Suprapubic skin (tissue), 4 donors: ENCODE data around the gene DEXI.

Experiments used
- EP300 ChIP-seq: sonication (generic); formaldehyde crosslinking; IDR thresholded peaks from one replicate; pipeline ENCODE4 v1.6.1; 2017; ENCODE audit warnings: antibody characterized with exemption
- POLR2A ChIP-seq, 2 donors: fragments of 450-650 bp; IDR thresholded peaks; one replicate each; pipeline ENCODE4 v1.6.1; 2017; ENCODE audit warnings: antibody characterized with exemption in 2 of 2, mild to moderate bottlenecking in 2 of 2, moderate library complexity in 2 of 2
- POLR2AphosphoS5 ChIP-seq, 3 donors: sonication (generic); formaldehyde crosslinking; IDR thresholded peaks; one replicate each; pipeline ENCODE4 v1.6.1; 2017; ENCODE audit warnings: antibody characterized with exemption in 3 of 3
- TF ChIP-seq, protein P1 (sequence below), 2 donors: fragments of 200-600 bp in 1 of 2; fragments of 450-650 bp in 1 of 2; sonication (generic) in 1 of 2; IDR thresholded peaks; one replicate each; pipeline ENCODE4 v1.5.1; 2016 to 2019; ENCODE audit warnings: antibody characterized with exemption in 2 of 2, mild to moderate bottlenecking in 1 of 2, moderate library complexity in 1 of 2

DNA sequence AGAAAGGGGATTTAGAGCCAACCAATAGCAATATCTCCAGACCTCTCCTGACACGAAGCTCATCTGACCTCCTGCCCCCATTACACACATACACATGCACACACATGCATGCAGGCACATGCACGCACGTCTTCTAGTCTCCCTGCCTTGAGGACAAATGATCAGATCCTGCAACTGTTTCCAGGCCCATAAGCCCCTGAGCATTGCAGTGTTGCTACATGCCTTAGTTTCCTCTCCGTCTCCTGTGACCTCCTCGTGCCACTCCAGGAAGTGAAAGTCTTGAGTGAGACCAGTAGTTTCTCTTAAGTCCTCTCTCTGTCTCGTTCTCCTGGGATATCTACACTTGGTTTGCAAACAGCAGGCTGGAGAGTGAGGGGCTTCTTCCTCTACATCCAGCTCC lies 57.0 kb downstream of the DEXI start:
- TF ChIP-seq, protein P1, sequence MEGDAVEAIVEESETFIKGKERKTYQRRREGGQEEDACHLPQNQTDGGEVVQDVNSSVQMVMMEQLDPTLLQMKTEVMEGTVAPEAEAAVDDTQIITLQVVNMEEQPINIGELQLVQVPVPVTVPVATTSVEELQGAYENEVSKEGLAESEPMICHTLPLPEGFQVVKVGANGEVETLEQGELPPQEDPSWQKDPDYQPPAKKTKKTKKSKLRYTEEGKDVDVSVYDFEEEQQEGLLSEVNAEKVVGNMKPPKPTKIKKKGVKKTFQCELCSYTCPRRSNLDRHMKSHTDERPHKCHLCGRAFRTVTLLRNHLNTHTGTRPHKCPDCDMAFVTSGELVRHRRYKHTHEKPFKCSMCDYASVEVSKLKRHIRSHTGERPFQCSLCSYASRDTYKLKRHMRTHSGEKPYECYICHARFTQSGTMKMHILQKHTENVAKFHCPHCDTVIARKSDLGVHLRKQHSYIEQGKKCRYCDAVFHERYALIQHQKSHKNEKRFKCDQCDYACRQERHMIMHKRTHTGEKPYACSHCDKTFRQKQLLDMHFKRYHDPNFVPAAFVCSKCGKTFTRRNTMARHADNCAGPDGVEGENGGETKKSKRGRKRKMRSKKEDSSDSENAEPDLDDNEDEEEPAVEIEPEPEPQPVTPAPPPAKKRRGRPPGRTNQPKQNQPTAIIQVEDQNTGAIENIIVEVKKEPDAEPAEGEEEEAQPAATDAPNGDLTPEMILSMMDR (IDR thresholded peaks at IDR 0.05) = no peak
- TF ChIP-seq EP300 = no peak
- TF ChIP-seq POLR2A (IDR thresholded peaks at IDR 0.05) = no peak
- TF ChIP-seq POLR2AphosphoS5 (IDR thresholded peaks at IDR 0.05) = no peak
